NCI-H460 (cell line): ENCODE results near the gene OAS3. TPM values are rescaled to one million over a fixed set of nuclear protein-coding genes. Genes with fewer than 3 reads are reported as not detected.
"Not testable (repeated sequence)": the region's sequence is repeated elsewhere in the genome, so short reads cannot be mapped to it uniquely, and the experiment has no call there.

Source experiments
- DNase-seq: peaks from one replicate; pipeline ENCODE4 v3.0.0-alpha.2; 2016; ENCODE audit warnings: low read depth; ENCODE audit errors: extremely low read depth
- total RNA-seq: library from RNA; depleted of rRNA; stranded (reverse); fragments of >200 nt; shearing (Covaris generic); gene quantifications from 2 replicates; pipeline ENCODE4 v1.2.3, GENCODE V29; 2014

Gene OAS3
- total RNA-seq, 1 experiment from 2014 or later, result 12.8 TPM

DNA sequence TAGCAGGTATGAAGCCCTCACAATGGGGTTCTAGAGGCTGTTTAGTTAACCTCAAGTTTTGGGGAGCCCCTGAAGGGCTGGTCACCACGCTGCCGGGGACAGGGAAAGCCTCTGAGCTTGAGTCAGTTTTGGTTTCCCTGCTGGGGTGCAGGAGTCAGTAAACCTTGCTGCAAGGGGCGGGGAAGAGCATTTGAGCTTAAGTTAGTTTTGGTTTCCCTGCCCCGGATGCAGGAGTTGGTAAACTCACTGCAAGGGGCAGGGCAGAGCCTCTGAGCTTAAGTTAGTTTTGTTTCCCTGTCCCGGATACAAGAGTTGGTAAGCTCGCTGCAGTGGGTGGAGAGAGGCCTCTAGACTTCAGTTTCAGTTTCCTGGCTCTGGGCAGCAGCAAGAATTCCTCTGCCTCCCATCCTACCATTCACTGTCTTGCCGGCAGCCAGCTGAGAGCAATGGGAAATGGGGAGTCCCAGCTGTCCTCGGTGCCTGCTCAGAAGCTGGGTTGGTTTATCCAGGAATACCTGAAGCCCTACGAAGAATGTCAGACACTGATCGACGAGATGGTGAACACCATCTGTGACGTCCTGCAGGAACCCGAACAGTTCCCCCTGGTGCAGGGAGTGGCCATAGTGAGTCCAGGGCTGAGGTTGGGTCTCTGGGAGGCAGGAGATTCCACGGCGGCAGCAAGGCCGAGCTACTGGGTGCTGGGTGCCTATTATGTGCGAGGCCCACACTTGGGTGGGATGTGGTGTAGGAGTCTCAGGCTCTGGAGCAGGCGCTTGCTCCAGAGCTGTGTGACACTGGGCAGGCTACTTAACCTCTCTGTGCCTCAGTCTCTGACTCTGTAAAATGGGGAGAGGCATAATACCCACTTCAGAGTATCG, 40.1 kb downstream of the OAS3 start, which contains the start of gene OAS2:
TSS of gene OAS2 (plus strand) at position 357 of the 878 bp plus-strand sequence. CDS start at position 447, 90 bp downstream.
- peak; percentile 25 for DNase-seq

DNA sequence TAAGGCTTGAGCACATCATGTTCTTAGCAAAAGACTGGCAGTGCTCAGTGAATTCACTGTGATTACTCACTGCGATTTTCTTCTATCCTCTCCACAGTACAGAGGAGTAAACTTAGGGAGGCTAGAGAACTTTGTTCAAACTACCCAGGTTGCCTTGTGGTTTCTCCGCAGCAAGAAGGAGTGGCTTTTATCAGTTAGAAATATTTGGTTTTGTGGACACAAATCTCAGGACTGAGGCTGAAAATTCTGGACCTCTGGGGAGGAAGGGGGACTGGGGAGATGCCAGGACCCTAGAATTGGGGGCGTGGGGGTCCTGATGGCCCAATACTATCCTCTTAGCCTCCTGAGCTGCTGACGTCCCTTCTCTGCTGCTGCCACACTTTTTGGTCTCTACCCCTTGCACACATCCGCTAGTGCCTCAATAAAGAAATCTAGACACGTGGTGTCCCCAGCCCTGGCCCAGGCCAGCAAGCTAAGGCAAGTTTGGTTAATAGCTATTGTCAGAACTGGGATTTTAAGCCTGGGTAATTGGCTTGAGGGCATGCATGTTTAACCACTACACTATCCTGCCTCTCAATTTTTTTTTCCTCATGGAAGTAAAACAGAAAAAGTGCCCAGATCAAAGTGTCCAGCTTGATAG, 40.9 kb downstream of the OAS3 start:
- DNase-seq, result no peak

DNA sequence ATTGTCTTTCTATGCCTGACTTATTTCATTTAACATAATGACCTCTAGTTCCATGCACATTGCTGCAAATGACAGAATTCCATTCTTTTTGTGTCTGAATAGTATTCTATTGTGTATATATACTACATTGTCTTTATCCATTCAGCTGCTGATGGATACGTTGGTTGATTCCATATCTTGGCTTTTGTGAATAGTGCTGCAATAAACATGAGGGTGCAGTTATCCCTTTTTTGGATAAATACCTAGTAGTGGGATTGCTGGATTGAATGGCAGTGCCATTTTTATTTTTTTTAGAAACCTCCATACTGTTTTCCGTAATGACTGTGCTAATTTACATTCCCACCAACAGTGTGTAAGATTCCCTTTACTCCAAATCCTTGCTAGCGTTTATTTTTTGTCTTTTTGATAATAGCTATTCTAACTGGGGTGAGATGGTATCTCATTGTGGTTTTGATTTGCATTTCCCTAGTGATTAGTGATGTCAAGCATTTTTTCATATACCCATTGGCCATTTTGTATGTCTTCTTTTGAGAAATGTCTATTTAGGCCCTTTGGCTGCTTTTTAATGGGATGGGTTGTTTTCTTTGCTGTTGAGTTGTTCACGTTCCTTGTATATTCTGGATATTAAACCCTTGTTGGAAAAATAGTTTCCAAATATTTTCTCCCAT, 42.4 kb downstream of the OAS3 start:
- DNase-seq, result no peak

DNA sequence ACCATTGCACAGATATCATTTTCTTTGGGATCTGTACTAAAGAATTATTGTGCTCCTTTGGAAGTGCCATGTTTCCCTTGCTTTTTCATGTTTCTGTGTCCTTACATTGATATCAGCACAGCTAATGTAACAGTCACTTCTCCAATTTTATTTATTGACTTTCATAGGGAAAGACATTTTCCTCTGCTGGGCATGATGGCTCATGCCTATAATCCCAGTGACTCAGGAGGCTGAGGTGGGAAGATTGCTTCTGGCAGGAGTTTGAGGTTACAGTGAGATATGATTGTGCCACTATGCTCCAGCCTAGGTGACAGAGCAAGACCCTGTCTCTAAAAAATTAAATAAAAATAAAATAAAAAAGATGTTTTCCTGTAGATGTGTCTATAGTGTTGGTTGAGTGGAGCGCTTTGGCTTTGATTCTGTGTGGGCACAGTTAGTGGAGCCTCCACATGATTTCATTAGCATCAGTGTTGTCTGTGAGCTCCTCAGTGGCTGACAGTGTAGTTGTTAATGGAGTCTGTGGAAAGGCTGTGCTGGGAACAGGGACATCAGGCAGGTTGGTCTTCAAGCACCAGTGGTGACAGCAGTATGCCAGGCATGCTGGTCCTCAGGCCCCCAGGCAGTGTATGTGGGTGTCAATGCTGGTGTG, 47.5 kb downstream of the OAS3 start:
- DNase-seq, result no peak

DNA sequence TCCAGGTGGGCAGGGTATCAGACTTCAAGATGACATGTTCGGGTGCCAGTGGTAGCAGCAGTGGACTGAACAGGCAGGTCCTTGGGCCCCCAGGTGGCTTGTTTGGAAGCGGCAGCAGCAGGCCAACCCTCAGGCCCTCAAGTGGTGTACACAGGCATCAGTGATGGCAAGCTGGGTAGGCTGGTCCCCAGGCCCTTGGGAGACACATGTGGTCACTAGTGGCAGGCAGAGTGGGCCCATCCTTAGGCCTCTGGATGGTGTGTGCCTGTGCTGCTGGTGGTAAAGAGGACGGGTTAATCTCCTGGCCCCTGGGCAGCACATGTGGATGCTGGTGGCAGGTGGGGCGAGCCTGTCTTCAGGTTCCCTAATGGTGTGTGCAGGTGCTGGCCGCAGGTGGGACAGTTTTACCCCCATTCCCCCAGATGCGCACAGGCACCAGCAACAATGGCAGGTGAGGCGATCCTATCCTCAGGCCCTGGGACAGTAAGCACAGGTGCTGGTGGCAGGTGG, 48.1 kb downstream of the OAS3 start:
- DNase-seq, result no peak

GRCh38 chr12:112987561-112987960, 49.3 kb downstream of the OAS3 start:
- no peak for DNase-seq

GRCh38 chr12:112988224-112988623, 50.0 kb downstream of the OAS3 start:
- DNase-seq, result no peak

DNA sequence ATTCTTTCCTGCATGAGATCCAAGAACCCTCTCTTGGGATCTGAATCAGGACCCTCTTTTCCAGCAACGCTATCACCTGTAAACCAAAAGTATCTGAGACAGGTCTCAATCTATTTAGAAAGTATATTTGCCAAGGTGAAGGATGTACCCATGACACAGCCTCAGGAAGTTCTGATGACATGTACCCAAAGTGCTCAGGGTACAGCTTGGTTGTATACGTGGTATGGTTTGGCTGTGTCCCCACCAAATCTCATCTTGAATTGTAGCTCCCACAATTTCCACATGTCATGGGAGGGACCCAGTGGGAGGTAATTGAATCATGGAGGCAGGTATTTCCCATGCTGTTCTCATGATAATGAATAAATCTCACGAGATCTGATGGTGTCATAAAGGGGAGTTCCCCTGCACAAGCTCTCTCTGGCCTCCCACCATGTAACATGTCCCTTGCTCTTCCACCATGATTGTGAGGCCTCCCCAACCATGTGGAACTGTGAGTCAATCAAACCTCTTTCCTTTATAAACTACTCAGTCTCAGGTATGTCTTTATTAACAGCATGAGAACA, 50.6 kb downstream of the OAS3 start:
- DNase-seq, result not testable (repeated sequence)

GRCh38 chr12:112989806-112990205, 51.5 kb downstream of the OAS3 start:
- no peak for DNase-seq

DNA sequence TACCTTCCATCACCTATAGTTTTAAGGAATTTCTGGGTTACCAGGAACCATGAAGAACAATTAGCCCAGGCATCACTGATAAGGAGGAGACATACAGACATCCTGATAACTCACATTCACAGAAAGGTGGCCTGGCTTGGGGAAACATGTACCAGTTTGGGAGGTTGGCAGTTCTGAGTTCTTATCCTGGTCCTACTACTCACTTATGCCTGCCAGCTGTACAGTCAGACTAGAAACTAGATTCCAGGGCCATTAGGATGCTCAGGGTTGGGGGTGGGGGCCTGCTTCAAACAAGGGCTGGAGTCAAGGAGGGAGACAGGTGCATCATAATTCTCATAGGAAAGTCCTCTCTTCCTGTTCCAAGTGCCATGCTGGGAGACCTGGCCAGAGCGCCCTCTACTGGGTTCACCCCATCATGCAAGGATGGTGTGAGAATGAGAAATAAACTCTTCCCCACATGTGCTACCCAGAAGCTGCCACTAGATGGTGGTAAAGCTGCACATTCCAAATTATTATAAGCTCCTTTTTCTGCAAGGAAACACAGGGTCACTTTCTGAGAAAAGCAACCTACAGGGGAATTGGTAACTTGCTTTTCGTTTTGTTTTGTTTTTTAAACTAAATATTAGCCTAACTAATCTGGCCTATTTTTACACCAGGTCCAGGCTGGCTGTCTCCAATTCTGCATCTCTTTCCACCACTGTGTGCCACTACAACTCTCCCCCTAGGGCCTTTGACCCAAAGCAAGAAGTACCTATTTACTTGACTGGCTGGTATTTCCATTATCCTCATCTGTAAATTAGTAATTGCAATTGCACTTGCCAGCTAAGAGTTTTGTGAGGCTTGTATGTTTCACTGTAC, 54.5 kb downstream of the OAS3 start:
- DNase-seq, result peak; percentile 71

GRCh38 chr12:112995008-112995407, 56.7 kb downstream of the OAS3 start:
- no peak for DNase-seq

DNA sequence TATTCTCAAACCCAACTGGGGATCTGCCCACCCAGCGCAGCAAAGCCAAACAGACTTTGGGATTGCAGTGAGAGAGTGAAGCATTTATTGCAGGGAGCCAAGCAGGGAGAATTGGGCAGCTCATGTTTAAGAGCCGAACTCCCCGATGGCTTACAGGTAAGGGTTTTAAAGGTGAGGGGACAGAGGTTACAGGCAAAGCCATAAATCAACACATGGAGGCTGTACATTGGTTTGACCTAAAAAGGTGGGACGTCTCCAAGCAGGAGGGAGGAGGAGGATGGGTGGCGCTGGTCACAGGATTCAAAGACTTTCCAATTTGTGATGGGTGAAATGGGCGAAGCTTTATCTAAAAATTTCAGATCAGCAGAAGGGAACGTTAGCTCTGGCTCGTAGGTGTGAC, 58.2 kb downstream of the OAS3 start:
- DNase-seq, result no peak

- DNase-seq, result no peak
Observed at GRCh38 chr12:112997506-112997905, 59.2 kb downstream of the OAS3 start.

DNA sequence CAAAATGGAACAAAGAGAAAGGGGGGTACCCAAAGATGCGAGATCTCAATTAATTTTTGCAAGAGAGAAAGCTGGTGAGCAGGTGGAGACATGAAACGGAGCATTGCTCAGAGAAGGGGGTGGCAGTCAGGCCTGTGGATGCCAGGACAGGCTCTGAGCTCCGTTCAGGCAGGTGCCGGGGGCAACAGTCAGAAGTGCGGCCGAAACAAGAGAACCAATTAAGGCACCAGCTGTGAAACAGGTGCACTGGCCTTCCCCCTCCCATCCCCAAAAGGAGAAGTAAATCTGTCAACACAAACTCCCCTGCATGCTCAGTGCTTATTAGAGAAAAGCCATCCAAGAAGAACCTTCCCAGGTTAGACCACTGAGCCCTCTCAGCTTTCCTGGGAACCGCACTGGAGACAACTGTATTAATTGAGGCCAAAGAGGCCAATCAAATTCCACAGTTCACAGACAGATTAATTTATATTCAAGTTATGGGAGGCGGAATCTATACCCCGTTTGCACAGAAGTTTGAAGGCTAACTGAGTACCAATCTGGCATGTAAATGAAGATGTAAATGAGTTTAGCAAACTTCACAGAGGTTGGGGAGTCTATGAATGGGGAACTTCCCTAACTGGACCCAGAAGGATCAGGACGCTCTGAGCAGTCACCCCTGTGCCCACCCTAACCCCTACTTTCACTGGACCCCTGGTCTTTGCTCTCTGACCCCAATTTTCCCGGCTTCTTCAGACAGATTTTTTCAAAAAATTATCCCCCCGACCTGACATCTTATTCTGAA, 60.9 kb downstream of the OAS3 start:
- DNase-seq, result no peak

- DNase-seq, result no peak
Observed at GRCh38 chr12:113000433-113000832, 62.2 kb downstream of the OAS3 start.

GRCh38 chr12:113002155-113002554, 63.9 kb downstream of the OAS3 start:
- no peak for DNase-seq

- DNase-seq, result no peak
Observed at GRCh38 chr12:113002676-113003075, 64.4 kb downstream of the OAS3 start.

DNA sequence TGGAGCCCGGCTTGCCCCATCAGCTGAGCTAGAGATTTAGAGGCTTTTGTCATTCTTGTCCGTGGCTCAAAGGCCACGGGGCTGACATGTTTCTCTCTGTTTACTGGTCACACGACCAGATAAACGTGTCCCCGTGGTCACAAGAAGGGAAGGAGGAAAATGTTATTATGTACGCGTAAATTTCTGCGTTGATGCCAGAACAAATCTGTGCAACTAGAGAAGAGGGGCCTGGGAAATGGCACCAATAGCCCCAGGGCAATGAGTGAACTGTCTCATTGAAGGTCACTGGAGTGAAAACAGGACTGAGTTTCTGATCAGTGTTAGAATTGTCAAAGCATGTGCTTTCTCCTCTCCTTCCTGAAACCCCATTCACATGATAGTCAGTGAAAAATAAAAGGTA, 65.4 kb downstream of the OAS3 start:
- DNase-seq, result no peak

- DNase-seq, result peak; percentile 38
Observed at GRCh38 chr12:113005762-113006161, 67.5 kb downstream of the OAS3 start.
